Right ventricle myocardium inferior (tissue), 1 donor: ENCODE results near the gene NACC1. TPM values are rescaled to one million over a fixed set of nuclear protein-coding genes. Genes with fewer than 3 reads are reported as not detected.
"Not testable (repeated sequence)": the region's sequence is repeated elsewhere in the genome, so short reads cannot be mapped to it uniquely, and the experiment has no call there.

Experiments used
- ATAC-seq: fragments of 200-7000 bp; cut with Tn5 transposase; one replicate; pipeline ENCODE4 v1.9.1; 2020; ENCODE audit warnings: mild to moderate bottlenecking, moderate library complexity
- DNase-seq: peaks from one replicate; pipeline ENCODE4 v3.0.0; 2021; ENCODE audit errors: missing footprints
- intact Hi-C: fragments of 100-400 bp; cut with DNase I; formaldehyde crosslinking; loops from one replicate; pipeline ENCODE4 v1.11.0; 2022
- total RNA-seq: library from RNA; stranded (reverse); fragmentation: NEBNext Ultra II Directional; extraction: Animal tissue kit (Norgen Biotek cat#: 25700); gene quantifications from one replicate; pipeline ENCODE4 v1.2.1, GENCODE V29; 2021
- donor health status: DM: no; HTN: yes; CAD: no; lungs with severe emphysema.

Gene NACC1
- total RNA-seq, 1 donor from 2014 or later: 54.0 TPM

- ATAC-seq (no peak), DNase-seq (no peak)
- intact Hi-C loops: loop anchor here (2.0 kb wide), 1 partner anchor 43 kb away; no protein-coding TSS in a partner anchor
Observed at GRCh38 chr19:13169769-13170168, 51.7 kb downstream of the NACC1 start.

GRCh38 chr19:13171146-13171545 is 53.1 kb downstream of the NACC1 start:
- ATAC-seq (no peak), DNase-seq (no peak)
- intact Hi-C loops: no loop called here

GRCh38 chr19:13172346-13173138 is 54.5 kb downstream of the NACC1 start:
- intact Hi-C loops: no loop called here
- DNase-seq (peak; percentile 92), ATAC-seq (peak; percentile 27)

GRCh38 chr19:13173139-13173737 is 55.2 kb downstream of the NACC1 start:
- DNase-seq: no peak
- no peak for ATAC-seq
- intact Hi-C loops: no loop called here

- intact Hi-C loops: no loop called here
- DNase-seq (no peak), ATAC-seq (no peak)
Observed at GRCh38 chr19:13176345-13176744, 58.3 kb downstream of the NACC1 start.

GRCh38 chr19:13177584-13177983 is 59.5 kb downstream of the NACC1 start:
- intact Hi-C loops, ATAC-seq, DNase-seq: not testable (repeated sequence)

GRCh38 chr19:13178291-13178690 is 60.2 kb downstream of the NACC1 start:
- ATAC-seq, intact Hi-C loops, DNase-seq: not testable (repeated sequence)

- DNase-seq (peak; percentile 84), ATAC-seq (peak; percentile 88)
- intact Hi-C loops: no loop called here
Observed at GRCh38 chr19:13181747-13182388, 63.8 kb downstream of the NACC1 start.

- DNase-seq, intact Hi-C loops, ATAC-seq: not testable (repeated sequence)
Observed at GRCh38 chr19:13184926-13185325, 66.9 kb downstream of the NACC1 start.

- ATAC-seq, DNase-seq, intact Hi-C loops: not testable (repeated sequence)
Observed at GRCh38 chr19:13185763-13186657, 67.9 kb downstream of the NACC1 start.

GRCh38 chr19:13186688-13187087 is 68.6 kb downstream of the NACC1 start:
- DNase-seq, intact Hi-C loops, ATAC-seq: not testable (repeated sequence)

GRCh38 chr19:13187419-13187818 is 69.4 kb downstream of the NACC1 start:
- DNase-seq (no peak), ATAC-seq (no peak)
- intact Hi-C loops: no loop called here

- intact Hi-C loops: no loop called here
- no peak for ATAC-seq
- DNase-seq: no peak
Observed at GRCh38 chr19:13189600-13189999, 71.5 kb downstream of the NACC1 start.

Other genes starting within 250 kb of the NACC1 start
- 18.8 TPM for gene DNASE2, start 236.8 kb upstream of the NACC1 start, total RNA-seq
- not detected for gene KLF1, start 231.1 kb upstream of the NACC1 start, total RNA-seq
- gene GCDH, start 227.1 kb upstream of the NACC1 start, total RNA-seq: 33.4 TPM
- not detected for gene SYCE2, start 199.0 kb upstream of the NACC1 start, total RNA-seq
- 37.6 TPM for gene FARSA, start 184.6 kb upstream of the NACC1 start, total RNA-seq
- gene CALR, start 179.7 kb upstream of the NACC1 start, total RNA-seq: 496 TPM
- 171 TPM for gene RAD23A, start 172.4 kb upstream of the NACC1 start, total RNA-seq
- 33.7 TPM for gene GADD45GIP1, start 161.0 kb upstream of the NACC1 start, total RNA-seq
- 9.9 TPM for gene DAND5, start 148.7 kb upstream of the NACC1 start, total RNA-seq
- gene NFIX, start 122.8 kb upstream of the NACC1 start, total RNA-seq: 159 TPM
- gene LYL1, start 15.4 kb upstream of the NACC1 start, total RNA-seq: 9.4 TPM
- gene TRMT1, start 1.5 kb upstream of the NACC1 start, total RNA-seq: 21.1 TPM
- gene STX10, start 32.1 kb downstream of the NACC1 start, total RNA-seq: 34.5 TPM
- gene IER2, start 32.1 kb downstream of the NACC1 start, total RNA-seq: 18.8 TPM